ENCODE results near the gene IL9R.

DNA sequence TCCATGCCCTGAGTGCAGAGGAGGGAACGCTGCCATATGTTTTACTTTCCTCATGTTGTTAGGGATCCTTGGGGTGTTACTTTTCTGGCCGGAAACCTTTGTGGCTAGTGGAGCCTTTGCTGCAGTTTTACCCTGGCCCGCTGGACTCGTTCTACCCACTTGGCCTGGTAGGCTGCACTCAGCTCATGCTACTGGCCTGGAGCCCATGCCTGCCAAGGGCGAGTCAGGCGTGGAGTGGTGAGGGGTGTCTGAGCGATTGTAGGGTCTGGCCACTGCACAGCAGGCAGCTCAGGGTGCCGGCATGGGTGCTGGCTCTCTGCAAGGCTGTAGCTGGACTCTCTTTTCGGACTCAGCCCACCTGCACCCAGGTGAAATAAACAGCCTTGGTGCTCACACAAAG, 41.4 kb upstream of the IL9R start:
- TF ChIP-seq, protein P1, sequence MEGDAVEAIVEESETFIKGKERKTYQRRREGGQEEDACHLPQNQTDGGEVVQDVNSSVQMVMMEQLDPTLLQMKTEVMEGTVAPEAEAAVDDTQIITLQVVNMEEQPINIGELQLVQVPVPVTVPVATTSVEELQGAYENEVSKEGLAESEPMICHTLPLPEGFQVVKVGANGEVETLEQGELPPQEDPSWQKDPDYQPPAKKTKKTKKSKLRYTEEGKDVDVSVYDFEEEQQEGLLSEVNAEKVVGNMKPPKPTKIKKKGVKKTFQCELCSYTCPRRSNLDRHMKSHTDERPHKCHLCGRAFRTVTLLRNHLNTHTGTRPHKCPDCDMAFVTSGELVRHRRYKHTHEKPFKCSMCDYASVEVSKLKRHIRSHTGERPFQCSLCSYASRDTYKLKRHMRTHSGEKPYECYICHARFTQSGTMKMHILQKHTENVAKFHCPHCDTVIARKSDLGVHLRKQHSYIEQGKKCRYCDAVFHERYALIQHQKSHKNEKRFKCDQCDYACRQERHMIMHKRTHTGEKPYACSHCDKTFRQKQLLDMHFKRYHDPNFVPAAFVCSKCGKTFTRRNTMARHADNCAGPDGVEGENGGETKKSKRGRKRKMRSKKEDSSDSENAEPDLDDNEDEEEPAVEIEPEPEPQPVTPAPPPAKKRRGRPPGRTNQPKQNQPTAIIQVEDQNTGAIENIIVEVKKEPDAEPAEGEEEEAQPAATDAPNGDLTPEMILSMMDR (conservative IDR thresholded peaks at IDR 0.05; ENCODE audit: low read length), result no peak
- no peak for TF ChIP-seq EZH2phosphoT487 (IDR thresholded peaks at IDR 0.05; ENCODE audit: borderline replicate concordance)
